B cell (primary cell): ENCODE data around the gene SLC23A3.

Source experiments
- EZH2 ChIP-seq: IDR thresholded peaks from 2 replicates; pipeline ENCODE4 v1.6.1; 2012; ENCODE audit warnings: borderline replicate concordance, low read depth, mild to moderate bottlenecking, moderate library complexity, low read length; ENCODE audit not compliant: insufficient read depth, poor library complexity, severe bottlenecking
- TF ChIP-seq, protein P1 (sequence below): fragments of 200-600 bp; IDR thresholded peaks from one replicate; pipeline ENCODE4 v1.8.0; 2022; ENCODE audit warnings: antibody characterized with exemption, mild to moderate bottlenecking

- TF ChIP-seq, protein P1, sequence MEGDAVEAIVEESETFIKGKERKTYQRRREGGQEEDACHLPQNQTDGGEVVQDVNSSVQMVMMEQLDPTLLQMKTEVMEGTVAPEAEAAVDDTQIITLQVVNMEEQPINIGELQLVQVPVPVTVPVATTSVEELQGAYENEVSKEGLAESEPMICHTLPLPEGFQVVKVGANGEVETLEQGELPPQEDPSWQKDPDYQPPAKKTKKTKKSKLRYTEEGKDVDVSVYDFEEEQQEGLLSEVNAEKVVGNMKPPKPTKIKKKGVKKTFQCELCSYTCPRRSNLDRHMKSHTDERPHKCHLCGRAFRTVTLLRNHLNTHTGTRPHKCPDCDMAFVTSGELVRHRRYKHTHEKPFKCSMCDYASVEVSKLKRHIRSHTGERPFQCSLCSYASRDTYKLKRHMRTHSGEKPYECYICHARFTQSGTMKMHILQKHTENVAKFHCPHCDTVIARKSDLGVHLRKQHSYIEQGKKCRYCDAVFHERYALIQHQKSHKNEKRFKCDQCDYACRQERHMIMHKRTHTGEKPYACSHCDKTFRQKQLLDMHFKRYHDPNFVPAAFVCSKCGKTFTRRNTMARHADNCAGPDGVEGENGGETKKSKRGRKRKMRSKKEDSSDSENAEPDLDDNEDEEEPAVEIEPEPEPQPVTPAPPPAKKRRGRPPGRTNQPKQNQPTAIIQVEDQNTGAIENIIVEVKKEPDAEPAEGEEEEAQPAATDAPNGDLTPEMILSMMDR: no peak
- TF ChIP-seq EZH2: no peak
These were observed at the start of gene SLC23A3 for GRCh38 chr2:219169930-219170654.
